MM.1S (cell line): Measurements from ENCODE around the gene TXNDC9.

Experiments
- EZH2 ChIP-seq: fragments of 300-600 bp; sonication (generic); optimal IDR thresholded peaks from 2 replicates; pipeline ENCODE3; 2017; ENCODE audit warnings: low read depth, mild to moderate bottlenecking, antibody characterized with exemption, low read length, mixed read lengths
- EZH2phosphoT487 ChIP-seq: fragments of 300-600 bp; sonication (generic); IDR thresholded peaks from 2 replicates; pipeline ENCODE4 v1.6.1; 2018; ENCODE audit warnings: antibody characterized with exemption, low read length
- TF ChIP-seq, protein P1 (sequence below): fragments of 300-600 bp; sonication (generic); IDR thresholded peaks from 2 replicates; pipeline ENCODE4 v1.5.1; 2016; ENCODE audit warnings: antibody characterized with exemption, low read length, mixed read lengths

- TF ChIP-seq EZH2phosphoT487 = no peak
- TF ChIP-seq, protein P1, sequence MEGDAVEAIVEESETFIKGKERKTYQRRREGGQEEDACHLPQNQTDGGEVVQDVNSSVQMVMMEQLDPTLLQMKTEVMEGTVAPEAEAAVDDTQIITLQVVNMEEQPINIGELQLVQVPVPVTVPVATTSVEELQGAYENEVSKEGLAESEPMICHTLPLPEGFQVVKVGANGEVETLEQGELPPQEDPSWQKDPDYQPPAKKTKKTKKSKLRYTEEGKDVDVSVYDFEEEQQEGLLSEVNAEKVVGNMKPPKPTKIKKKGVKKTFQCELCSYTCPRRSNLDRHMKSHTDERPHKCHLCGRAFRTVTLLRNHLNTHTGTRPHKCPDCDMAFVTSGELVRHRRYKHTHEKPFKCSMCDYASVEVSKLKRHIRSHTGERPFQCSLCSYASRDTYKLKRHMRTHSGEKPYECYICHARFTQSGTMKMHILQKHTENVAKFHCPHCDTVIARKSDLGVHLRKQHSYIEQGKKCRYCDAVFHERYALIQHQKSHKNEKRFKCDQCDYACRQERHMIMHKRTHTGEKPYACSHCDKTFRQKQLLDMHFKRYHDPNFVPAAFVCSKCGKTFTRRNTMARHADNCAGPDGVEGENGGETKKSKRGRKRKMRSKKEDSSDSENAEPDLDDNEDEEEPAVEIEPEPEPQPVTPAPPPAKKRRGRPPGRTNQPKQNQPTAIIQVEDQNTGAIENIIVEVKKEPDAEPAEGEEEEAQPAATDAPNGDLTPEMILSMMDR = no peak
- no peak for TF ChIP-seq EZH2
Observed at GRCh38 chr2:99377879-99378278, 41.7 kb upstream of the TXNDC9 start.
